NOMO-1 (cell line): ENCODE data around the gene LURAP1L.
"Not testable (repeated sequence)": the region's sequence is repeated elsewhere in the genome, so short reads cannot be mapped to it uniquely, and the experiment has no call there.

ENCODE experiments used
- DNase-seq, 2 experiments: peaks; one replicate each; lab custom pipeline; 2025; ENCODE audit not compliant: unreplicated experiment in 2 of 2; lab: John Stamatoyannopoulos, UW

Gene LURAP1L

DNA sequence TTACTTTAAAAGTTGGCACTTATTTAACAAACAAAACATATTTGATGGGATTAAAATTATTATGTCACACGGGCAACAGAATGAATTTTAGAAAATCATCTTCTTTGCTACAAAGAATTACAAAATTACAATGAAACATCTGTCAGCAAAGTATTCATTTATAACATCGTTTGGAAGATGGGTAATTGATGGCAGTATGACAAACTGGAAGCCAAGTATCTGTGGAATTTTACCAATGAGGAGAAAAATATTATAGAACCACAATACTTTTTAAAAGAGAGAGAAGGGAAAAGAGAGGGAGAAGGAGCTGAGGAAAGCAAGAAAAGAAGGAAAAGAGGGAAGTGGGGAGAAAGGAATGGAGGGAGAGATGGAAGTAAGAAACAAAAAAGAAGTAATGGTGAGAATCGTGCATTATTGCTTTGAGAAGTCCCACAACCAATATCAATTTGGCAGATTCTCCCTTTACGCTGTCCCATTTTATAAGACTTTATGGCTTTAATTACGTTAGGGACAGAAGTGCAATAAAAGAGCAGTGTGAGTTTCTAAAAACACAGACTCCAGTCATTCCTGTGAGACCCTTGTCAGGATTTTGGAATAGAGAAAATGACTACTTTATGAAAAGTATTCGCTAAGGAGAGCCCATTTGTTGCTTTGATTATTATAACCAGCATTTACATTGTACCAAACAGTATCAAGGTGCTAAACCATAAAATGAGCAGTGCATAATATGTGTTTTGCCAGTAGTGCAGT lies 76.7 kb downstream of the LURAP1L start:
- DNase-seq: no peak

GRCh38 chr9:12853051-12853450 lies 78.2 kb downstream of the LURAP1L start:
- DNase-seq: no peak

GRCh38 chr9:12854221-12854620 lies 79.4 kb downstream of the LURAP1L start:
- no peak for DNase-seq

DNA sequence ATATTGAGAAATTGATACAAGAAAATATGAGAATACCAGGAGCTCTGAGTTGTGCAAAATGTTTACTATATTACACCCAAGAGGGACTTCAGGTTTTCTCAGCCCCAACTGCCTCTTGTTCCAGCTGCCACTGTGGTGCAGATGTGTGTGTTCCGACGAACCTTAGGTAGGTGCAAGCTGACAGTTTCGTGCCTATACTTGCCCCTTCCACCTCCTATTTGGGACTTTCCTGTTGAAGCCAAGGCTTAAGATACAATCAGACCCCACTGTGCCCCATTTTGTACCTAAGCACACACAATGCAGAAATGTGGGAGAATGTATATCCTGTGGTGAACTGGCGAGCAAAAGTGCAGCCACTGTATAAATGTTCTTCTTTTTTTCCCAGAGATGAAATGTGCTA lies 80.2 kb downstream of the LURAP1L start:
- DNase-seq: no peak

GRCh38 chr9:12856603-12857002 lies 81.8 kb downstream of the LURAP1L start:
- no peak for DNase-seq

DNA sequence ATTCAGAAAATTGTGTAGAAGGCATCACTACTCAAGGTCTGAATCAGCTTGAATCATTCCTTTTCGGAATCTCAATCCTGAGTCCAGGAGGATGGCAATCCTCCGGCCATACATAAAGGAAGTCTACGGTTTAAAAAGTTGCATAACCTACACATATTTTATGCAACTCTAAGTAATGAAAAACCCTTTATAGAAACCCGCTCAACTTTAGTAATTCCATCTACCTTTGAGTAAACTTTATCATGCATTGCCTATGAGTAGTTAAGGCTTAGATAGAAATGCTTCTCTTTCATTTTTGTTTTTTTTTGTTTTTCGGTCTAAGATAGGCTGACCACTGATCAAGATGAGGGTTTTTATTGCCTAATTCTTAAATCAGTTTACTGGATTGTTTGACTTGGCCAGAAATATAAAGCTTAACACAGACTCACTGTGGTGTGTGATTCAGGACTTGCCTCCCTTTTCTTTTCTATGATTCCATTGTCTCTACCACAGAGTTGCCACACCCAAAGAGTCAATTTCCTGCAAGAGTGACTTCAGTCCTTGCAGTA lies 85.0 kb downstream of the LURAP1L start:
- DNase-seq: no peak

- DNase-seq: no peak
Measured at GRCh38 chr9:12860998-12861397, 86.2 kb downstream of the LURAP1L start.

GRCh38 chr9:12862611-12863410 lies 88.0 kb downstream of the LURAP1L start:
- no peak for DNase-seq

GRCh38 chr9:12863618-12864017 lies 88.8 kb downstream of the LURAP1L start:
- DNase-seq: no peak

GRCh38 chr9:12865380-12865779 lies 90.6 kb downstream of the LURAP1L start:
- not testable (repeated sequence) for DNase-seq
